ENCODE results near the gene ACTRT2. TPM values are rescaled to one million over a fixed set of nuclear protein-coding genes. Genes with fewer than 3 reads are reported as not detected.

Gene ACTRT2
- total RNA-seq, 1 experiment from 2014 or later: not detected

- peaks cover 2% of the 10 kb centered on the region for H3K27me3 ChIP-seq (replicated peaks; ENCODE audit: insufficient read depth, low read depth, low read length, poor library complexity)
- no peaks in the 10 kb centered on the region for H3K9me3 ChIP-seq (ENCODE audit: low read depth, low read length, poor library complexity, severe bottlenecking)
- intact Hi-C loops (cut with micrococcal nuclease; ENCODE audit: unreplicated experiment): loop anchor here (2.0 kb wide), 1 partner anchor 411 kb away; no protein-coding TSS in a partner anchor
- no peak overlapping the region for H3K27ac ChIP-seq (ENCODE audit: low read depth, low read length, poor library complexity, severe bottlenecking)
- no peak for DNase-seq (ENCODE audit: low spot score)
- no peak for TF ChIP-seq EZH2 (IDR thresholded peaks at IDR 0.05; ENCODE audit: borderline replicate concordance, low read depth, low read length, poor library complexity, severe bottlenecking)
- no TSS peak for BruUV-seq (replicated peaks)
- no peaks in the 10 kb centered on the region for H3K36me3 ChIP-seq (ENCODE audit: insufficient read depth, low read length, poor library complexity, severe bottlenecking)
- no peaks in the 10 kb centered on the region for H3K4me1 ChIP-seq (ENCODE audit: insufficient read depth, low read length, poor library complexity, severe bottlenecking)
- no peak overlapping the region for H3K4me3 ChIP-seq (ENCODE audit: low read depth, low read length, poor library complexity, severe bottlenecking)
- CTCF ChIA-PET: interaction anchor here (0.9 kb wide), 1 partner anchor 411 kb away, joined by 5 read pairs; no protein-coding TSS in a partner anchor
- POLR2A ChIA-PET (ENCODE audit: low non-redundant PET): no interaction called here
Observed at GRCh38 chr1:3013371-3014049, 7.8 kb upstream of the ACTRT2 start.

GRCh38 chr1:3014050-3014440 lies 7.2 kb upstream of the ACTRT2 start:
- Histone ChIP-seq H3K4me3 (ENCODE audit: low read depth, low read length, poor library complexity, severe bottlenecking) (no peak overlapping the region), H3K36me3 (ENCODE audit: insufficient read depth, low read length, poor library complexity, severe bottlenecking) (no peaks in the 10 kb centered on the region), H3K27ac (ENCODE audit: low read depth, low read length, poor library complexity, severe bottlenecking) (no peak overlapping the region), H3K9me3 (ENCODE audit: low read depth, low read length, poor library complexity, severe bottlenecking) (no peaks in the 10 kb centered on the region), H3K4me1 (ENCODE audit: insufficient read depth, low read length, poor library complexity, severe bottlenecking) (no peaks in the 10 kb centered on the region), H3K27me3 (replicated peaks; ENCODE audit: insufficient read depth, low read depth, low read length, poor library complexity) (peaks cover 2% of the 10 kb centered on the region)
- intact Hi-C loops (cut with micrococcal nuclease; ENCODE audit: unreplicated experiment): no loop called here
- BruUV-seq (replicated peaks): no TSS peak
- DNase-seq (ENCODE audit: low spot score): no peak
- ChIA-PET POLR2A (ENCODE audit: low non-redundant PET) (no interaction called here), CTCF (no interaction called here)
- TF ChIP-seq CTCF (conservative IDR thresholded peaks at IDR 0.05; ENCODE audit: low read depth, low read length) (no peak), EZH2 (IDR thresholded peaks at IDR 0.05; ENCODE audit: borderline replicate concordance, low read depth, low read length, poor library complexity, severe bottlenecking) (no peak)

- CTCF ChIA-PET: no interaction called here
Observed at GRCh38 chr1:3014443-3015268, 6.6 kb upstream of the ACTRT2 start.

More at GRCh38 chr1:3014443-3015268, 6.6 kb upstream of the ACTRT2 start:
- no TSS peak for BruUV-seq (replicated peaks)
- POLR2A ChIA-PET (ENCODE audit: low non-redundant PET): no interaction called here
- Histone ChIP-seq H3K27ac (ENCODE audit: low read depth, low read length, poor library complexity, severe bottlenecking) (no peak overlapping the region), H3K4me1 (ENCODE audit: insufficient read depth, low read length, poor library complexity, severe bottlenecking) (no peaks in the 10 kb centered on the region), H3K27me3 (replicated peaks; ENCODE audit: insufficient read depth, low read depth, low read length, poor library complexity) (peaks cover 2% of the 10 kb centered on the region), H3K9me3 (ENCODE audit: low read depth, low read length, poor library complexity, severe bottlenecking) (no peaks in the 10 kb centered on the region), H3K4me3 (ENCODE audit: low read depth, low read length, poor library complexity, severe bottlenecking) (no peak overlapping the region), H3K36me3 (ENCODE audit: insufficient read depth, low read length, poor library complexity, severe bottlenecking) (no peaks in the 10 kb centered on the region)
- intact Hi-C loops (cut with micrococcal nuclease; ENCODE audit: unreplicated experiment): no loop called here
- TF ChIP-seq CTCF (conservative IDR thresholded peaks at IDR 0.05; ENCODE audit: low read depth, low read length) (no peak), EZH2 (IDR thresholded peaks at IDR 0.05; ENCODE audit: borderline replicate concordance, low read depth, low read length, poor library complexity, severe bottlenecking) (no peak)
- DNase-seq (ENCODE audit: low spot score): no peak
